Choroid plexus epithelial cell (primary cell): Measurements from ENCODE around the gene DAGLB.

Source experiments
- DNase-seq: peaks from one replicate; pipeline ENCODE4 v3.0.0-alpha.2; 2010; ENCODE audit warnings: low read depth
- H3K4me3 ChIP-seq: 2 replicates; pipeline ENCODE4 v1.5.1; 2011; ENCODE audit warnings: low read depth, mild to moderate bottlenecking, control low read depth, low read length, moderate library complexity
- CTCF ChIP-seq: conservative IDR thresholded peaks from 2 replicates; pipeline ENCODE4 v1.5.1; 2011; ENCODE audit warnings: low read depth, mild to moderate bottlenecking, control low read depth, inconsistent platforms, low read length, moderate library complexity

The DAGLB gene

GRCh38 chr7:6448943-6449543 lies 1.3 kb upstream of the DAGLB start:
- no peak overlapping the region for H3K4me3 ChIP-seq
- TF ChIP-seq CTCF: peak; percentile 12
- DNase-seq: no peak

DNA sequence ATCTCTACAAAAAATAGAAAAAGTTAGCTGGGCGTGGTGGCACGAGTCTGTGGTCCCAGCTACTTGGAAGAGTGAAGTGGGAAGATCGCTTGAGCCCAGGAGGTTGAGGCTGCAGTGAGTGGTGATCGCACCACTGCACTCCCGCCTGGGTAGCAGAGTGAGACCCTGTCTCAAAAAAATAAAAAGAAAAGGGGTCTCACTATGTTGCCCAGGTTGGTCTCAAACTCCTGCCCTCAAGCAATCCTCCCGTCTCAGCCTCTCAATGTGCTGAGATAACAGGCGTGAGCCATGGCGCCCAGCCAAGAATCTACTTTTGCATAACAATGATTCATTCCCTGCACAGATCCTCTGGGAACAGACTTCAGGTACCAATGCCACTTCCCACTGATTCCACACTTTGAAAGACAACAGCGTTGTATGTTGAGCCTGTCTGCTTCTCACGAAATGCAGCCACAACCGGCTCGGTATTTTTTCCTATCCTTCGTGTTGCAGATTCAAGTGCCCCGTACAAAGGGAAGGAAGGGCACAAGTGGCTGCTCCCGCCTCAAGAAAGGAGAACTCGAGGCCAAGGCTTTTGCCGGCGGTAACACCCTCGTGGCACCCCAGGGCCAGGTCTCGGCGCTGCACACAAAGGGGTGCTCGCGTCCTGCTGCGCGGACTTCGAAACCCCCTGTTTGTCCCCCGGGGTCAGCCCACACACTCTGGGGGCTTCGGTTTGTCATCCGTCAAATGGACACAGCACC lies 745 bp downstream of the DAGLB start:
- no peak for TF ChIP-seq CTCF
- DNase-seq: peak; percentile 77
- peak overlapping the region; percentile 97 for H3K4me3 ChIP-seq

DNA sequence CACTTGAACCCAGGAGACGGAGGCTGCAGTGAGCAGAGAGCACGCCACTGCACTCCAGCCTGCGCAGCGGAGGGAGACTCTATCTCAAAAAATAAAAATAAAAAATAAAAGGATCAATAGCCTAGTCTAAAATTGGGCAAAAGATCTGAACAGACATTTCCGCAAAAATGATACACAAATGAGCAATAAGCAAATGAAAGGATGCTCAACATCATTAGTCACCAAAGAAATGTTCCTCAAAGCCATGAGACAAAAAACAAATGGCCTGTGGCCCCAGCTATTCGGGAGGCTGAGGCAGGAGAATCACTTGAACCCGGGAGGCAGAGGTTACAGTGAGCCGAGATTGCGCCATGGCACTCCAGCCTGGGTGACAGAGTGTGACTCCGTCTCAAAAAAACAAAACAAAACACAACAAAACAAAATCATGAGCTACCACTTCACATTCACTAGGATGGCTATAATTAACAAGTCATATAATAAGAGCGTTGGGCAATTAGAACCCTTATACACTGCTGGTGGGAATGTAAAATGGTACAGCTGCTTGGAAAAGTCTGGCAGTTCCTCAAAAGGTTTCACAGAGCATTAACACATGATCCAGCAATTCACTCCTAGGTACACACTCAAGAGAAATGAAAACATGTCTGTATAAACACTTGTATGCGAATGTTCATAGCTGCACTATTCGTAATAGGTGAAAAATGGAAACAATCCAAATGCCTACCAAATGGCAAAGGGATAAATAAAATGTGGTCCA lies 3.1 kb downstream of the DAGLB start:
- no peak for TF ChIP-seq CTCF
- no peak for DNase-seq
- H3K4me3 ChIP-seq: no peak overlapping the region

DNA sequence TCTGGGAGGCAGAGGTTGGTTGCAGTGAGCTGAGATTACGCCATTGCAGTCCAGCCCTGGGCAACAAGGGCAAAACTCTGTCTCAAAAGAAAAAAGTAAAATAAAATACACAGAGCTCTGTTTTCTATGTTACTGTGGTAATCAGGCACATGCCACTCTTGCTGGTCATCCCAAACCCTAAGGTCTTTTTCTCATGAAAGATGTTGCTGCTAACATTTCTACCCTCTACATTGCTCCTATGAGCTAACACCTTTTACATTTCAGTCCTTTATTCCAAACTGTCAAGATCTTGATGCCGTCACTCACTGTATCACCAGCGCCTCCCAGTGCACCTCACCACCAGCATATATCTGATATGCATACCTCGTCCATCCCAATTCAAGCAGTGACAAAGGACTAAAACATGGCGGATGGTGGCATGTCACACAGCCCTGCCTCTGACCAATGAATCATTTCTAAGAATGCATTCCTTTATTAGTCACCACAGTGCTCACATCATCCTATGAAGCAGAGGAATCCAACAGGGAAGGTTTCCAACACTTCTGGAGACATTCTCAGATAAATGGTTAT lies 4.3 kb downstream of the DAGLB start:
- no peak for TF ChIP-seq CTCF
- DNase-seq: peak; percentile 93
- H3K4me3 ChIP-seq: no peak overlapping the region

GRCh38 chr7:6442114-6442513 lies 5.6 kb downstream of the DAGLB start:
- DNase-seq: peak; percentile 97
- no peak overlapping the region for H3K4me3 ChIP-seq
- no peak for TF ChIP-seq CTCF

- TF ChIP-seq CTCF: no peak
- H3K4me3 ChIP-seq: no peak overlapping the region
- no peak for DNase-seq
Observed at GRCh38 chr7:6440381-6440780, 7.4 kb downstream of the DAGLB start.
